ENCODE measurements around the gene ABL1.

ABL1 gene

DNA sequence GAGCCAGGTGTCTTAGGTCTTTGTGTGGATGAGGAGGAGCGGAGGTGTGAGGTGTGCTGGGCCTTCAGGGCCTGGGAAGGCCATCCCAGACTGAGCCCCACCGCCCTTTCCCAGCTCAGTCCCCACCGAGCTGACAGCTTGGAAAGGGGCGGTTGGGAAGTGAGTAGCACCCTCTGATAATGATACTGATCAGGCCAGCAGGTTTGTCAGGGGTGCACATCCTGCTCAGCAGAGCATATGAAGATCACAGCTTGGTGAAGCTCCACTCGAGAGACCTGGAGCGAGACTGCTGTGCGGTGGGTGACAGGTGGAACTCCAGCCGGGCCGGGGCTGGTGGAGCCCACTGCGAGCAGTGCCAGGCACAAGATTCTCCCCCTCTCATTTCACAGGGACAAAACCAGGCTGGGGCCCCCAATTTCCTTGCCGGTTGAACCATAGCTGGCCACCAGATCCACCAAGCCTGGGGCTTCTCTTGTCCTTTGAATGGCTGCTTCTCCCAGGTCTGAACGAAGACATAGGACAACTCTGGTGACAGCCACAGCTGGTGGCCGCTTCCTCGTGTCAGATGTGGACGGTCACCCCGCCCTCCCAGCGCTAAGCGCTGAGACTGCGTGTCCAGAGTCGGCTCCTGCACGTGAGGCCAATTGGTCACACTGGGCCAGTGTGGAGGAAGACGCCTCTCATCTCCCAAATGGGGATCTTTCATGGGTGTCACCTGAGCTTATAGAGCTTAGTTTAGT is 53.3 kb downstream of the ABL1 start:
- TF ChIP-seq CTCF (IDR thresholded peaks at IDR 0.05): no peak

GRCh38 chr9:130890124-130890523 is 55.1 kb downstream of the ABL1 start:
- no peak for TF ChIP-seq CTCF (IDR thresholded peaks at IDR 0.05)

DNA sequence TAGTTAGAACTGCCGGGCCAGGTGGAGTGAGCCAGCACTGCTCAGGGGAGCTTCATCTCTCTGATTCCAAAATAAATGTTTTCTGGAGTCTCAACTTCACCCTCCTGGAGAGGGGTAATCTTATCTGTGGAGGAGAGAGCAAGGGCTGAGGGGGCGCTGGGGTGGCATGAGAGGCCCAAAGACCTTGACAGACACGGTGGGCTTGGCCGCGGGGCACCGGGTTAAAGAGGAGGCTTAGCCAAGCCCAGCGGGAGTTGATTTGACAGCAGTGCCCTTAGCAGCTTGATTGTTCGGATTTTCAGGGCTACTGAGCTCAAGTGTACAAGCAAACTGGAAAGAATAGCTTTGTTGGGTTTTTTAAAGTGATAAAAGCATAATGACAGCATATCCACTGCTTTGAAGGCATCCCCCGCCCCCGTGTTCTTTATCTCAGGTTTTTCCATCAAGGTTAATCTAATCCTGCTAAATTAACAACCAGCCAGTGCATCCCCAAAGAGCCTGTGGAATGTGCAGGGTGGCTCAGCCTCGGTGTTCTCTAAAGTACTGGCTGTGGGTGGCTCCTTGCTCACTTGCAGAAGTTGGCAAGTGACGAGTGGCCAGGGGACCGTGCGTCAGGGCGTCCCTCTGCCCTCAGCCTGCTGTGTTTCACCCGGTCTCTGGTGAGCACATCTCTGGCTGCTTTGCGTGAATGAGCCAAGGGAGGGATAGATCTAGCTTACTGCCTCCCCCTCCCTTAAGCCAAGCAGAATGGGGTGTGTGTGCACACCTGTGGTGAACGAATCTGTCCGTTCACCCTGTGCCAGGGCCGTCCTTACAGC is 56.0 kb downstream of the ABL1 start:
- TF ChIP-seq CTCF (IDR thresholded peaks at IDR 0.05): no peak

DNA sequence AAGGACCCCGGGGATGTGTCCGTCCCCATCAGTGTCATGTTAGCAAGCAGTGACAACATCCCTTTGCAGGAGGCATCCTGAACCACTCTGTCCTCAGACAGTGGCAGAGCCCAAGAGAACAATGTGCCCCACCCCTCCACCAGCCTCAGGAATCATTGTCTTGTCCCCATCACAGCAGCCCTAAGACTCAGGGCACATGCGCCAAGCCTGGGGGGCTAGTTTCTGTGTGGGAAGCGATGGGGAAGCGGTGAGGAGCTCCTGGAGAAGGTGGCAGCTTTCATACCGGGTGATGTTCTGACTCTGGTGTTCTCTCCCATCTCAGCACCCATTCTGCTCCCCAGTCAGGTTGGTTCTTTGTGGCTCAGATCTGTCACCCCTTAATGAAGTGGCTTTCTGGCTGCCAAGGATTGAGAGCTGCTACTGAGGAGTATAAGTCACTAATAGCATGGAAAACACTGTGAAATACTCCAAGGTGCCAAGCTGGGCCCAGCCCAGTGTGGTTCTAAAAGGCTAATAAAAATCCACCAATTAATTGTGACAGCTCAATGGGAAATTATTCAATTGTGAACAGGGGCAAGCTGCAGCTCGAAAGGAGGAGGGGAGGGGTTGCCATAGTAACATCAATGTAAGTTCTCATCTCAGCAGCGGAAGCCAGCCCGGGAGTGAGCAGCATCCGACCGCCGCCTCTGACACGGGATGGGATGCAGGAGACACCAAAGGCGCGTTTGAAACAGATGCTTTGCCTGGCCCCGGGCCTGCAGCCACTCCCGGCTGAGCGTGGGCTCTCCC is 56.8 kb downstream of the ABL1 start:
- TF ChIP-seq CTCF (IDR thresholded peaks at IDR 0.05): no peak

DNA sequence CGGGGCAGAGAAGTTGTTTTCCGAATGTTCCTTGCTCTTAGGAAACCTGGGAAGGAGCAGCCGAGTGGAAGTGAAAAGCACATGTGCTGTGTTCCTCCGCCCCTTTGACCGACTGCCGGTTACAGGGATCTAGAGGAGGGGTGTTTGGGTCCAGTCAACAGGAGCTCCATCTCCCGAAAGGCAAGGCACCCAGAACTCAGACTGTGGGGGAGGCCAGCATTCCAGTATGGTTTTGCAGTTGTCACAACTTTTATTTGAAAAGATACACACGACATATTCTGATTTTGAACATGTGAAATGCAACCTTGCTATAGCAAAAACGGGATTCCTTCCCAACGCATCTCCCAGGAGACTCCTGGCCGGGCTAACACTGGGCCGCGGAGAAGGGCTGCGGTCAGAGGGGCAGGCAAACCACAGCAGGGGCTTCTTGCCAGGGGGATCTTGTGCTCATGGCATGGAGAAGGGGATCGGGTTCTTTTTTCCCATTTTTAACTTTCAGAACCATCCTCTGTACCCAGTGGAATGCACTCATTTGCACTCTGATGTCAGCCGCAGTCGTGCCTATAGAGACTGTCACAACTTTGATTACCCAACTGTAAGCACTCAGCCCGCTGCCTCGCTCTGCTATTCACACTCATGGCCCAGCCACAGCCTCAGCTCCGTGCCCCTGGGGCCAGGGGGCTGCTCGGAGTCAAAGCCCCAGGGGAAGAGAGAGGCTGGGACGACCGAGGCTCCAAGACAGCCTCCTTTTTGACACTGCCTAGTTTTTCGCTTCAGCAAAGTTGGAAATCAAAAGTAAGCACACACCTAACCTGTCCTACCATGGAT is 57.6 kb downstream of the ABL1 start:
- no peak for TF ChIP-seq CTCF (IDR thresholded peaks at IDR 0.05)

DNA sequence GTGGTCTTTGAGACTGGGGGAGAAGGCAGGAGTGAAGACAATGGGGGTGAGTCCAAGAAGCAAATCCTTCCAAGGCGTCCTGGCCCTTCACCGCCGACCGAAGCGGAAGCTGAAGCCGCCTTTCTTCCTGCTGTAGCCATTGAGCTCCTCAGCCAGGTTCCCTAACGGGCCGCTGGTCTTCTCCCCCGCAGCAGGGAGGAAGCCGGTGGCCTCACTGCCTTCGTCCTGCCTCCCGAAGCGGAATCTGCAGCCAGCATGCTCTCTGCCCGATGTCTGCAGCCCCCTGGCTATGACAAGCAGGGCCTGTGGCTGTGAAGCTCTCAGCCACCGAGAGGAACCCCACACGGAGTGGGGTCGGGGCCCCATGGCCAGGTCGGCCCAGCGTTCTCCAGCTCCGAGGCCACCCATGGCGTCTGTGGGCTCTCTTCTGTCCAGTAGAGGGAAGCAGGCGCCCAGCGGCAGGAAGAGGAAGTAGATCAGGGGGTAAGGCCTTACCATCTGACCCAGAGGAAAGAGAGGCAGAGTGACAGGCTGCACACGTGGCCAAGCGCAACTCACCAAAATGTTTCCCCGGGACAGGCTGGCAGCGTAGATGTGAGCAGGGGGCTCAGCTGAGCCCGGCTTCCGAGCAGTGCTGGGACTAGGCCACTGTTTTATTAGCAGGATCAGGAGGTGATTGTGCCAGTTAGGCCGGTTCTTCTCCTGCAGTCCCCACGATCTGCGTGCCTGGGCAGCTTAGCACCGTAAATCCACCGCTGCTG is 58.5 kb downstream of the ABL1 start:
- TF ChIP-seq CTCF (IDR thresholded peaks at IDR 0.05): peak; percentile 49
